HG03457 (cell line): ENCODE results near the gene STARD3NL.
"Not testable (repeated sequence)": the region's sequence is repeated elsewhere in the genome, so short reads cannot be mapped to it uniquely, and the experiment has no call there.

ENCODE experiments used
- ATAC-seq: cut with Tn5 transposase; IDR thresholded peaks from one replicate; pipeline ENCODE4 v1.9.1; 2021; ENCODE audit warnings: moderate number of reproducible peaks; ENCODE audit not compliant: unreplicated experiment

STARD3NL gene, protein sequence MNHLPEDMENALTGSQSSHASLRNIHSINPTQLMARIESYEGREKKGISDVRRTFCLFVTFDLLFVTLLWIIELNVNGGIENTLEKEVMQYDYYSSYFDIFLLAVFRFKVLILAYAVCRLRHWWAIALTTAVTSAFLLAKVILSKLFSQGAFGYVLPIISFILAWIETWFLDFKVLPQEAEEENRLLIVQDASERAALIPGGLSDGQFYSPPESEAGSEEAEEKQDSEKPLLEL

DNA sequence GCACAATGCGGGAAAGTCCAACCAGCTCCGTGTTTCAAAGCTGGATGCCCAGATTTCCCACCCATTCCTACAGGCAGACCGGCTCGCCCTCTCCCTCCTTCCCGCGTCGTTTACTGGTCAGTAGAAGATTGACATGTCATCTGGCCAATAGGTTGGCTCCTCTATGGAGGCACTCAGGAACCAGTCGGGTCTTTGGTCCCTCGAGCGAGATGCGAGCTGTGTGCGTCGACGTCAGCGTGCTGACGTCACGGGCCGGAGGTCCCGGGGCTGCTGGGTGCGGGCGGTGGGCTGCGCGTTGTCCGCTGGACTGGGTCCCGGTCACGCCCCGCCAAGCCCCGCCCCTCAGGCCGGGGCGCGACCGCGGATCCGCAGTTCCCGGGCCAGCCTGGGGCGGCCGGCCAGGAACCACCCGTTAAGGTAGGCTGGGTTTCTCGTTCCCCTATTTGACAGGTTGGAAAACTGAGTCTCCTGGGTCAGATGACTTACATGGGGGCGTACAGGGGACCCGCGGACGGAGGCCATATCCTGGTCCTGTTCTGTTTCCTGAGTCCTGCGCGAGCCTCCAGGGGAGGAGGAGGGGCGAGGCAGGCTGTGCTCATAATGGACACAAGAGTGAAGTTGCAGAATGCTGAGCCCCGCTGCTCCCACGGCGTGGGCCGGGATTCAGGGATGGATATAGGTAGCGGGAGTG is at the start of gene STARD3NL:
STARD3NL (plus strand) TSS at position 242 of the 691 bp plus-strand sequence. CDS start 29,260 bp downstream, outside the sequence.
- ATAC-seq, result peak; percentile 98

DNA sequence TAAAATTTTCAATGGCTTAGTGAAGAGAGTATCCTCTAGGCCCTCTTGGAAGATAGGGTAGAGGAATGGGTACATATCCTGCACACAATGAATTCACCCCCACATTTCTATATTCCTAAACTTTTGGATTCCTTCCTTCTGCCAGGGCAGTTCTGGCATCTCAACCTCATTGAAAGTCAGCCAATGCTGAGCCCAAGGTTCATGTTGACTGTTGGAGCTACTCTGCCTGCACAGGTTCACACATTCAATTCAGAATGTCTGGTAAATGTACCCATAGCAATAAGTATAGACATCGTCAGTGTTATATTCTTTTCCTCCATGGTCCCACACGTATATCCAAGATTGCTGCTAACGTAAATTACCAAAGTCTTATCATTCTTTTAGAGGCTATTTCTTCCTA is 48.9 kb upstream of the STARD3NL start:
- ATAC-seq, result no peak

DNA sequence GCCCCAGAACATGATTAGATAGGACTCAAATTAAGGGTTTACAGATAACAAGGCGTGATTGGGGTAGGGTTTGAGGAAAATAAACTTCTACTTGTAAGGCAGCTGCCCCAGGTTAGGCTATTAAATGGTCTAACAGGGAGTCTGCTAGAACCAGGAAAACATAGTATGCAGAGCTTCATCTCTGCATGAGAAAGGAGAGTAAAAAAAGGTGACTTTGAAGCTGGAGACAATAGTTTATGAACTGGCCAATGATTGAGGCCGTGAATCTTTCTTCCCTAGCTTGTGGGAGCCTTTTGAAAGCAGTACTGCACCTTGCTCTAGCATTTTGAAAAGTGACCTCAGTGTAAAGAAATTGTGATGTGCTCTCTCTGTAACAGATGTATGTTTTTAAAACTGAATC is 48.5 kb upstream of the STARD3NL start:
- no peak for ATAC-seq

DNA sequence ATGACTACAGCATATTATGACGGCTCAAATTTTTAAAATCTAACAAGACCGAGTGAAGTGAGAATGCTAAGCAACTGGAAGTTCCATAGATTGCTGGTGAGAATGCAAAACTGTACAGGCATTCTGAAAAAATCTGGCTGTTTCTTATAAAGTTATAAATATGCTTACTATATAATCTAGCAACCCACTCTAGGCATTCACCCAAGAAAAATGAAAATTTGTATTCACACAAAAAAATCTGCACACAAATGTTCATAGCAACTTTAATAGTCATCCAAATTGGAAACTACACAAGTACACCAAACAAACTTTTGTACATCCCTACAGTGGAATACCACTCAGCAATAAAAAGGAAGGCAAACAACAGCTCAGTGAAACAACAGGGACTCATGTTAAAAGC is 39.9 kb upstream of the STARD3NL start:
- no peak for ATAC-seq

DNA sequence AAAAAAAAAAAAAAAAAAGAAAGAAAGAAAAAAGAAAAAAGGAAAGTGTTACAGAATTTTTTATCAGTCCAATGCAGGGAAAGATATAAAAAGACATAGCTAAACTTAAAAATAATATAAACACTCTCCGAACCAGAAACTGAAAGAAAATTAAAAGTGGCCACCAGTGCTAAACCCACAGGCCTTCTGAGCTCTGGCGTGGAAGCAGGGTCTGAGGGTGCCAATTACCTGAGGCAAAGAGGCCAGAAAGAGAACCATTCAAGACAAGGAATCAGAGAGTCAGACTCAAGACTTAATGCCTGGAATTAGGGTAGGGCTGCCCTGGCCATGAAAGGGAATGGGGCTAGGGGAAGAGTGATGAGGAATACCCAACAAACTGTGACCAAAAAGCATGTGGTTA is 36.9 kb upstream of the STARD3NL start:
- no peak for ATAC-seq

DNA sequence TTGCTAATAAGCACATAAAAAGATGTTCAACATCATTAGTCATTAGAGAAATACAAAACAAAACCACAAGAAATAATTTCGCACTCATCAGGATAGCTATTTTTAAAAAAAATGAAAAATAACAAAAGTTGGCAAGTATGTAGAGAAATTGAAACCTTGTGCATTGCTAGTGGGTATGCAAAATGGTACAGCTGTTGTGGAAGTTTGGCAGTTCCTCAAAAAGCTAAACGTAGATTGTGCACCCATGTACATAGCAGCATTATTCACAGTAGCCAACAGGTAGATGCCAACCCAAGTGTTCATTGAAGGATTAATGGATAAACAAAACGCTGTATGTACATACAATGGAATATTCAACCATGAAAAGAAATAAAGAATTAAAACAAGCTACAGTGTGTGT is 35.3 kb upstream of the STARD3NL start:
- ATAC-seq, result no peak

DNA sequence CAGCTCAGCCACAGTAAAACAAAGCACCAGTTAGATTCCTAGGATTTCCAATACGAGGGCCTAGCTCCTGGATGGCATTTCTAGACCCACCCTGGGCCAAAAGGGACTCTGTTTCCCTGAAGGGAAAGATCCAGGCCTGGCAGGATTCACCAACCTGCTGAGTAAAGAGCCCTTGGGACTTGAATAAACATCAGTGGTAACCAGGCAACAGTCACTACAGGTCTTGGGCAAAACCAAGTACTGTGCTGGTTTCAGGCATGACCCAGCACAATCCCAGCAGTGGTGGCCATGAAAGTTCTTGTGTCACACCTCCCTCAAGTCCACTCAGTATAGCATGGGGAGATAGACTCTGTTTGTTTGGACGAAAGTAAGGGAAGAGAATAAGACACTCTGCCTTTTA is 31.0 kb upstream of the STARD3NL start:
- ATAC-seq, result no peak

DNA sequence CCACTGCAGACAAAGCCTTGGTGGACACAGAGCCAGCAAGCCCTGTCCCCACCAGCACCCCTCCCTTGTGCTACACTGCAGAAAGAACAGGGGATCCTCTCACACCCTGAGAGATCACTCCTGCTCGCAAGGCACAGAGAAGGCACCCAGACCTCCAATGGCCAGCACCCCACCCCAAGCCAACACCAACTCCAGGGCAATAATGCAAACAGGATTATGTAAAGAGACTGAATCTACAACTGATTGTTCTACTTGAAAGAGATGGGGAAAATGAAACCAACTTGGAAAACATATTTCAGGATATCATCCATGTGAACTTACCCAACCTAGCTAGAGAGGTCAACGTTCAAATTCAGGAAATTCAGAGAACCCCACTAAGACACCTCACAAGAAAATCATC is 26.5 kb upstream of the STARD3NL start:
- no peak for ATAC-seq

DNA sequence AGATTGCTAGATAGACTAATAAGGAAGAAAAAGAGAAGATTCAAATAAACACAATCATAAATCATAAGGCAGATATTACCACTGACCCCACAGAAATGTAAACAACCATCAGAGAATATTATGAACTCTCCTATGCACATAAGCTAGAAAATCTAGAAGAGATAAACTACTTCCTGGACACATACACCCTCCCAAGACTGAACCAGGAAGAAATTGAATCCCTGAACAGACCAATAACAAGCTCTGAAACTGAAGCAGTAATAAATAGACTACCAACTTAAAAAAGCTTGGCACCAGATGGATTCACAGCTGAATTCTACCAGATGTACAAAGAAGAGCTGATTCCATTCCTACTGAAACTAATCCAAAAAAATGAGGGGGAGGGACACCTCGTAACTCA is 24.5 kb upstream of the STARD3NL start:
- no peak for ATAC-seq

DNA sequence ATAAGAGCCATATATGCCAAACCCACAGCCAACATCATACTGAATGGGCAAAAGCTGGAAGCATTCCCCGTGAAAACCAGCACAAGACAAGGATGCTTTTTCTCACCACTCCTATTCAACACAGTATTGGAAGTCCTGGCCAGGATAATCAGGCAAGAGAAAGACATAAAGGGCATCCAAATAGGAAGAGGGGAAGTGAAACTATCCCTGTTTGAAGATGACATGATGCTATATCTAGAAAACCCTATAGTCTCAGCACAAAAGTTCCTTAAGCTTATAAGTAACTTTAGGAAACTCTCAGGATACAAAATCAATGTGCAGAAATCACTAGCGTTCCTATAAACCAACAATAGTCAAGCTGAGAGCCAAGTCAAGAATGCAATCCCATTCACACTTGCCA is 23.8 kb upstream of the STARD3NL start:
- ATAC-seq, result no peak

DNA sequence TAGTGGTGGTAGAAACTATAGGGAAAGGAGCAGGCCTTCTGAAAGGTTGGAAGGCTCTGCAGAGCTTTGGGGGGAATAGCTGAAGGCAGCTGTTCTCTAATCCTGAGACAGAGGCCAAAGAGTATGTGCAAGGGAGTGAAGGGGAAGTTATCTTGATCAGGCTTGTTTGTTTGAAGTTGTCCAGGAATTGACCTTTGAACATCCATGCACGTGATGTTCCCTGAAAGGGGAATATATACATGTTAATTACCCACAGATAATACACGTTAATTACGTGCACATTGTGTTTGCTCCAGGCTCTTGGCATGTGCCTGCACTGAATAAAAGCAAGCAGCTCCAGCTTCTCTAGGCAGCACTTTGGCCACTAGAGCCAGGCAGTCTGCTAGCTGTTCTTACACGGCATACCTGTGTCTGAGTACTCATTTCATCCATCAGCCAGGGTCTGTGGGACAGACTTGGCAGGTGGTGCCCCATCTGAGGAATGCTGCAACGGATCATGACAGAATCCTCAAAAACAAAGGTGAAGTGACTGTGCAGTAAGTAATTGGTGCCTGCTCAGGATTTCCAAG is 18.0 kb upstream of the STARD3NL start:
- ATAC-seq, result no peak

DNA sequence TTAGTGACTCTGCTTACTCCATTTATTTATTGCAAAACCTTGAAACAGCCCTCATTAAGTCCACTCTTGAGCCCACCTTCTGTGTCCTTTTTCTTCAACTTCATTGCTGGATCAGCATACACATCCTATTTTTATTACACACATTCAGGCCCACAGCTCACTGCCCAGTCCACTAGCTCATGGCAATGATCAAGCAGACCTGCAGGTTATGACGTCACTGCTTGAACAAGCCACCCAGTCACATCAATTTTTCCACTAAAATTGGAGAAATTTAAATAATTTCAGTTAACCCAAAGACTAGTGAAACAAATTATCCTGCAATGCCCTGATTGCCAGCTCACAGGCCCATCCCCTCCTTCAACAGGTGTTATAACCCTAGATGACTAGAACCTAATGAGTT is 16.0 kb upstream of the STARD3NL start:
- ATAC-seq, result no peak

DNA sequence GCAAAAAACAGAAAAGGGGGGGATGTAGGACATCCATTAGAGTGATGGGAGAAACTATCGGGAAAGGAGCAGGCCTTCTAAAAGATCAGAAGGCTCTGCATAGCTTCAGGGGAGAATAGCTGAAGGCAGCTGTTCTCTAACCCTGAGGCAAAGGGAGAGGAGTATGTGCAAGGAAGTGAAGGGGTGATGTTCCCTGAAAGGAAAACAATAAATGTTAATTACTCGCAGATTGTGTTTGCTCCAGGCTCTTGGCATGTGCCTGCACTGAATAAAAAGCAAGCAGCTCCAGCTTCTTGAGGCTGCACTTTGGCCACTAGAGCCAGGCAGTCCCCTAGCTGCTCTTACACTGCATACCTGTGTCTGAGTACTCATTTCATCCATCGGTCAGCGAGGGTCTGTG is 14.4 kb upstream of the STARD3NL start:
- no peak for ATAC-seq

DNA sequence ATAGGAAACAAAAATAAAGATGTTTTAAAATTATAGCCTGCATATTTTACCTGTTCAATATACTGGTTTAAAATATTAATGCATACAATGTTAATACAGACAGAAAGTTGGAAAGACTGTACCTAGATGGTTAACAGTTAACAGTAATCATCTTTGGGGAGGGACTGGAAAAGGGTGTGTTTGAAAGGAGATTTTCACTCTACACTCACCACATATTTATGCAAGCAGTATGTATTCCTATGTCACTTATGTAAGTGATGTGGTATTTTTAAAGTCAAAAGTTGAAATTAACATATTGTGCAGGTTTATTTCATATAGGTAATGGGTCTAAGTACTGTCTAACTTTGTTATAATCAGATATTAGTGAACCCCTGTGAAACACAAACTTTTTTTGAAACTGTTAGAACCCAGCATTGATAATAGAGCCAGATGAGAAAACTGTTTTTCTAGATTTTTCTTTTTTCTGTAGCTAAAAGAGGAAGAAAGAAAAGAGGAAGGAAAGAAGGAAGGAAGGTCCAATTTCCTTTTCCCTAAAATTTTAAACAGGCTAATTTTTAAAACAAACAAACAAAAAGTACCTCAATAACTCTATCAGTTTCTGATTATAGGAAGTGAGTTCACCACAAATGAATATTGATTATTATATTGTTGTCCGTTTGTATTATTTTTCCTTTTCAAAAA is 9.0 kb upstream of the STARD3NL start:
- no peak for ATAC-seq

DNA sequence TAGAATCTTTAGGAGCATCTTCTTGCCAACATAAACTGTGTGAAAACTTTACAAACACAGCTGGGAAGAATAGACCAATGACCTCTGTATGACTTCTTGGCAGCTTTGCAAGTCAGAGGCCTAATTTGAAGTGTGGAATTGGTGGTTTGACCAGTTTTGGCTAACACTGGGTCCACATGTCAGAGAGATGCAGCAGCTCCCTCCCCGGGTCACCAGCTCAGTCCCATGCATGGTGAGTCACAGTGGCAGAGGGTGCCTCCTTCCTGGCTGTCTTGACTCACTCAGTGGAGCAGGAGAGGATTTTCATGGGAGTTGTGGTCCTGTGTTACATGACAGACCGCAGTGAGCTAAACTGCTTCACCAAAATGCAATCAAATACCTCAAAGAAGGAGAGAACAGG is 8.2 kb upstream of the STARD3NL start:
- ATAC-seq, result peak; percentile 49

DNA sequence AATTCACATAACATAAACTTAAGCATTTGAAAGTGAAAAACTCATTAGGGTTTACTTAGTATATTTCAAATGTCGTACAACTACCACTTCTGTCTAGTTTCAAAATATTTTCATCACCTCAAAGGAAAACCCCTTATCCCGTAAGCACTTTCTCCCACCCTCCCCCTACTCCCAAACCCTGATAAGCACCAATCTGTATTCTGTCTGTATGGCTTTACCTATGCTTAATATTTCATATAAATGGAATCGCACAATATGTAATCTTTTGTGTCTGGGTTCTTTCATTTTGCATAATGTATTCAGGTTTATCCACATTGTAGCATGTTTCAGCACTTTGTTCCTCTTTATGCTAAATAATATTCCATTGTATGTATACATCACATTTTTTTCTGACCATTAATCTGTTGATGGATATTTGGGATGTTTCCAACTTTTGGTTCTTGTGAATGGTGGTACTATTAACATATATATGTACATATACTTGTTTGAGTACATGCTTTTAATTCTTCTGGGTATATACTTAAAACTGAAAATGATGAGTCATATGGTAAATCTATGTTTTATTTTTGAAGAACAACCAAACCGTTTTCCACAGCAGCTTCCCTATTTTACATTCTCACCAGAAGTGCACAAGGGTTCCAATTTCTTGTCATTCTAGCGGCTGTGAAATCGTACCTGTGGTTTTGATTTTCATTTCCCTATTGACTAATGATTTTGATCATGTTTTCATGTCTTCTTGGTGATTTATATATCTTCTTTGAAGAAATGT is 6.2 kb upstream of the STARD3NL start:
- peak; percentile 49 for ATAC-seq

DNA sequence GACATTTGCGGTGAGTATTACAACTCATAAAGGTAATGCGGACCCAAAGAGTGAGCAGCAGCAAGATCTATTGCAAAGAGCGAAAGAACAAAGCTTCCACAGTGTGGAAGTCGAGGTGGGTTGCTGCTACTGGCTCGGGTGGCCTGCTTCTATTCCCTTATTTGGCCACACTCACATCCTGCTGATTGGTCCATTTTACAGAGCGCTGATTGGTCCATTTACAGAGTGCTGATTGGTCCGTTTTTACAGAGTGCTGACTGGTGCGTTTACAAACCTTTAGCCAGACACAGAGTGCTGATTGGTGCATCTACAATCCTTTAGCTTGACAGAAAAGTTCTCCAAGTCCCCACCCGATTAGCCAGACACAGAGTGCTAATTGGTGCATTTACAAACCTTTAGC is 2.5 kb upstream of the STARD3NL start:
- not testable (repeated sequence) for ATAC-seq

DNA sequence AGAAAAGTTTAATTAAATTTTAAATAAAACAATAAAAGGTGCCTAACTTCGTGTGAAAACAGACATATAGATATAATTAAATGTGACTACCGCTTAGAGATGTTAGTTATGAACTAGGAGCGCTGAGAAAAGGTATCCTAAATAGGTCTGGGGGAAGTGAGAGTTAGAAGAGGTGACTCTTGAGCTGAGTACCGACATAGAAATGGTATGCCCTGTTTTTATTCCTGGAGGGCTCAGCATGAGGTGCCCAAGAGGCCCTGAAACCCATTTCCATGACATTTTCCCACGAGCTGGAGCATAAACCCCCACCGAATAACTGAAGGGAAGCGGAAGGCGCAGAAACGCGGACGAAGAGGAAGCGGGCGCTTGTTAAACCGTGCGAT is 433 bp upstream of the STARD3NL start:
- peak; percentile 2 for ATAC-seq

DNA sequence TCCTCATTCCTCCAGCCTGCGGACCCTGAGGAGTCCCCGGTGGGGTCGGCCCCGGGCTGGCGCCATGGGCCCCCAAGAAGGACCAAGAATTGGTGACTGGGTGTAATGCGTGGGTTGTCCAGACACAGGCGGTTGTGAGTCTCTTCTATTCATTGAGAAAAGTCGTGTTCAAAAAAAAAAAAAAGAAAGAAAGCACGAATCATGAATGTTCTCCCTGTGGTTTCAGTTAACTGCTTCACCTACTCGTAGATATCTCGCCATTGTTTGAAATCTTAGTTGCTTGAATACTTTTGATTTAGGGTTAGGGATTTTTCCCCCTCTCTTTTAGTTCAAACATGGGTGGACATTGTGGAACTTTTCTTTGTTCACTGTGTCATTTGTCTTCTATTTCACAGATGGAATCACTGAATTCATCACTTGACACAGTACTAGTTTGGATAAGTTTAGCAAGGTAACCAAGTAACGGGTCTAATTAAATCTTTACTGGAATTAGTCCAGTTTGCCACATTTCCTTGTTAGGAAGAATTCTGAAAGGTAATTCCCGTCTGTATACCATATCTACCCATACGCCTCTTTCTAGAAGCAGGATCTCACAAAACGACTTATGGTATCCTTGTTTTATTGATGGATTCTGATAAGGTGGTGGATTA is 775 bp downstream of the STARD3NL start:
- peak; percentile 14 for ATAC-seq

DNA sequence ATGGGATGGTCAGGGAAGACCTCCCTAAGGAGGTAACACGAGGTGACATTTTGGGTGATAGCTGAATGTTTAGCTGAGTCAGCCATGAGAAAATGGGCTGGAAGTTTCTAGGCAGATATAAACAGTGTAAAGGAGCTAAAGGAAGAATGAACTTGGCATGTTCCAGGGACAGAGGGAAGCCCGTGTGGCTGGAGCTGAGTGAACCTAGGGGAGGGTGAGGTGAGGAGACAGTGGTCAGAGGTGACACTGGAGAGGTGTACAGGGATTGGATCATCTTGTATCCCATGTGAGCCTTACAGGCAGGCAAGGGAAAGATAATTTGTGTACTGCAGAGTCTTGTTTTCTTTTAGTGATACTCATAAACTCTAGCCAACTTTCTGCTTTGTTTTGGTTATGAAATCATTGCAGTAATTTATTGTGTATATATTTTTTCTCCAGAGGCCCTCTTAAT is 1.8 kb downstream of the STARD3NL start:
- ATAC-seq, result no peak

DNA sequence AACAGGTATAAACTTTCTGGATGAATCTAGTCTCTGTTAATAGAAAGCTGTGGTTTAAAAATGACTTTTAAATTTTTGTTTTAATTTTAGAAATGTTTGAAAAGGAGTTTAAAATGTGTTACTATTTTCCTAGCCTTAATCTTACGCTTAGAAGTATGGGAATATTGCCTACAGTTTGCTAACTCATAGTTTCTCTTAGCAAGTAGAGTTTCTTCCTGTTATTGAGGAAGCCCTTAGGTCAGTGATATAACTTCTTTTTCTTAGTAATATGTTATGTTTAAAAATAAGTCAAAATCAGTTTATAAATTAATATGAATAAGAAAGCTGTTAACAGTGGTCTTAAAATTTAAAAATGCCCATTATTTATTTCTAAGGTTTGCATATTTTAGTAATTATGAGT is 3.1 kb downstream of the STARD3NL start:
- no peak for ATAC-seq
